NCI-H2081 (cell line): ENCODE results near the gene PRF1.
"Not testable (repeated sequence)": the region's sequence is repeated elsewhere in the genome, so short reads cannot be mapped to it uniquely, and the experiment has no call there.

ENCODE experiments used
- DNase-seq, 2 experiments: peaks; one replicate each; lab custom pipeline; 2025; lab: John Stamatoyannopoulos, UW

Gene PRF1

GRCh38 chr10:70593513-70593890, 9.0 kb downstream of the PRF1 start:
- no peak for DNase-seq

GRCh38 chr10:70592746-70593512, 9.6 kb downstream of the PRF1 start:
- DNase-seq, result no peak

GRCh38 chr10:70592186-70592735, 10.3 kb downstream of the PRF1 start:
- DNase-seq, result no peak

- DNase-seq, result no peak
These were observed 11.7 kb downstream of the PRF1 start for GRCh38 chr10:70590655-70591416.

GRCh38 chr10:70589762-70590654, 12.5 kb downstream of the PRF1 start:
- DNase-seq, result no peak

- no peak for DNase-seq
These were observed 13.5 kb downstream of the PRF1 start for GRCh38 chr10:70588859-70589570.

- no peak for DNase-seq
These were observed 14.3 kb downstream of the PRF1 start for GRCh38 chr10:70588255-70588654.

GRCh38 chr10:70587045-70587658, 15.4 kb downstream of the PRF1 start:
- no peak for DNase-seq

GRCh38 chr10:70586348-70586930, 16.1 kb downstream of the PRF1 start:
- DNase-seq, result no peak

GRCh38 chr10:70585578-70586169, 16.9 kb downstream of the PRF1 start:
- DNase-seq, result no peak

- peak; percentile 69 to 88 for DNase-seq
These were observed 17.5 kb downstream of the PRF1 start for GRCh38 chr10:70584909-70585544.

- no peak for DNase-seq
These were observed 18.2 kb downstream of the PRF1 start for GRCh38 chr10:70584366-70584765.

GRCh38 chr10:70583669-70584037, 18.9 kb downstream of the PRF1 start:
- DNase-seq, result no peak

- no peak for DNase-seq
These were observed 19.5 kb downstream of the PRF1 start for GRCh38 chr10:70582793-70583668.

GRCh38 chr10:70581176-70581575, 21.4 kb downstream of the PRF1 start:
- not testable (repeated sequence) for DNase-seq

- no peak for DNase-seq
These were observed 23.1 kb downstream of the PRF1 start for GRCh38 chr10:70579234-70580002.

GRCh38 chr10:70578371-70578947, 24.1 kb downstream of the PRF1 start:
- DNase-seq, result no peak
